Hepatocyte (in vitro differentiated cells): ENCODE data around the gene MORN2. TPM values are rescaled to one million over a fixed set of nuclear protein-coding genes. Genes with fewer than 3 reads are reported as not detected.

Experiments
- DNase-seq: peaks from one replicate; pipeline ENCODE4 v3.0.0-alpha.2; 2016; ENCODE audit warnings: low spot score
- H2AFZ ChIP-seq: fragments of 200-600 bp; sonication (generic); 2 replicates; pipeline ENCODE4 v1.6.0; 2016; ENCODE audit warnings: antibody characterized with exemption, mild to moderate bottlenecking
- H3K27ac ChIP-seq: fragments of 200-600 bp; sonication (generic); 2 replicates; pipeline ENCODE4 v1.5.1; 2016; ENCODE audit warnings: mild to moderate bottlenecking
- H3K27me3 ChIP-seq: fragments of 200-600 bp; sonication (generic); 2 replicates; pipeline ENCODE4 v1.6.1; 2016
- H3K36me3 ChIP-seq: fragments of 200-600 bp; sonication (generic); replicated peaks from 2 replicates; pipeline ENCODE4 v1.5.1; 2016; ENCODE audit warnings: low read depth; ENCODE audit not compliant: insufficient read depth
- H3K4me1 ChIP-seq: fragments of 200-600 bp; sonication (generic); 2 replicates; pipeline ENCODE4 v1.5.1; 2016; ENCODE audit warnings: mild to moderate bottlenecking, moderate library complexity; ENCODE audit not compliant: insufficient read depth
- H3K4me2 ChIP-seq: fragments of 200-600 bp; sonication (generic); 2 replicates; pipeline ENCODE4 v1.6.0; 2016
- H3K4me3 ChIP-seq: fragments of 200-600 bp; sonication (generic); 2 replicates; pipeline ENCODE4 v1.5.1; 2016; ENCODE audit warnings: mild to moderate bottlenecking
- H3K79me2 ChIP-seq: fragments of 200-600 bp; sonication (generic); 2 replicates; pipeline ENCODE4 v1.6.0; 2017; ENCODE audit warnings: mild to moderate bottlenecking
- H3K9me2 ChIP-seq: fragments of 200-600 bp; sonication (generic); replicated peaks from 2 replicates; pipeline ENCODE4 v1.6.0; 2017; ENCODE audit warnings: mild to moderate bottlenecking; ENCODE audit not compliant: insufficient read depth
- H3K9me3 ChIP-seq: fragments of 200-600 bp; sonication (generic); 2 replicates; pipeline ENCODE4 v1.5.1; 2016; ENCODE audit warnings: low read depth, mild to moderate bottlenecking
- H4K20me1 ChIP-seq: fragments of 200-600 bp; sonication (generic); 2 replicates; pipeline ENCODE4 v1.6.0; 2016; ENCODE audit warnings: mild to moderate bottlenecking; ENCODE audit not compliant: insufficient read depth, poor library complexity, severe bottlenecking
- EZH2 ChIP-seq: fragments of 200-600 bp; sonication (generic); IDR thresholded peaks from 2 replicates; pipeline ENCODE4 v1.6.1; 2016; ENCODE audit warnings: antibody characterized with exemption, mild to moderate bottlenecking, borderline replicate concordance
- EZH2phosphoT487 ChIP-seq: fragments of 200-600 bp; sonication (generic); IDR thresholded peaks from one replicate; pipeline ENCODE4 v1.6.1; 2018; ENCODE audit warnings: antibody characterized with exemption, mild to moderate bottlenecking, low read depth, moderate library complexity; ENCODE audit not compliant: unreplicated experiment, severe bottlenecking
- WGBS: methylation state at CpG from one replicate; pipeline ENCODE4 v1.1.6; 2016; ENCODE audit warnings: low lambda C conversion rate; ENCODE audit errors: missing lambda C conversion rate; 5-methylcytosine and 5-hydroxymethylcytosine counted together
- polyA plus RNA-seq: library from polyadenylated mRNA; unstranded; fragments of >200 nt; fragmentation: Nextera tagmentation; extraction: Ambion mirVana; gene quantifications from 2 replicates; pipeline ENCODE4 v1.2.1, GENCODE V29; 2016
- small RNA-seq: library from RNA; depleted of rRNA; stranded (forward); fragments of <200 nt; gene quantifications from one replicate; pipeline ENCODE3, GENCODE V24; 2014
- total RNA-seq: library from RNA; depleted of rRNA; stranded (reverse); fragments of >200 nt; gene quantifications from 2 replicates; pipeline ENCODE4 v1.2.3, GENCODE V29; 2014
- TF ChIP-seq, protein P1 (sequence below): fragments of 200-600 bp; sonication (generic); IDR thresholded peaks from 2 replicates; pipeline ENCODE4 v1.5.1; 2016; ENCODE audit warnings: antibody characterized with exemption, mild to moderate bottlenecking; ENCODE audit not compliant: poor library complexity

The MORN2 gene
- total and polyA plus RNA-seq, 2 experiments from 2014 or later, result 19.3 to 26.4 TPM

DNA sequence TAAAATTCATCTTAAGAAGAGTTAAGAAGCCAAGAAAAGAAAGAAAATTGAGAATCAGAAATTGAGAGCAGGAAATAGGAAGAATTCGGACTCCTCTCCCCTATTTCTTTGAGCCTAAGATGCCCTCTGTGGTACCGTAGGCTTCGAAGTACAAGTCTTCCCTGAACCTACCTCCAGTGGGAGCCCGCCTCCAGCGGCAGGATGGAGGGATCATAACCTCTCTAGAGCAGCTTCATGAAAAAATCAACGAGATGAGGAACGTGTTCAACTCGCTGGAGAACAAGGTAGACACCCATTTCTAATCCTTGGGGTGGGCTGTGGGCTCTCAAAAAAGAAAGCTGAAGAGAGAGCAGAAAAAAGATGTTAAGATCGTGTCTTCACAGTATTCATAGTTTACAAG lies 50.2 kb downstream of the MORN2 start:
- DNase-seq, result no peak
- no peak overlapping the region for H2AFZ ChIP-seq
- no peaks in the 10 kb centered on the region for H3K36me3 ChIP-seq
- WGBS, result 64% methylated on average over 9 of the region's 9 CpGs
- TF ChIP-seq, protein P1, sequence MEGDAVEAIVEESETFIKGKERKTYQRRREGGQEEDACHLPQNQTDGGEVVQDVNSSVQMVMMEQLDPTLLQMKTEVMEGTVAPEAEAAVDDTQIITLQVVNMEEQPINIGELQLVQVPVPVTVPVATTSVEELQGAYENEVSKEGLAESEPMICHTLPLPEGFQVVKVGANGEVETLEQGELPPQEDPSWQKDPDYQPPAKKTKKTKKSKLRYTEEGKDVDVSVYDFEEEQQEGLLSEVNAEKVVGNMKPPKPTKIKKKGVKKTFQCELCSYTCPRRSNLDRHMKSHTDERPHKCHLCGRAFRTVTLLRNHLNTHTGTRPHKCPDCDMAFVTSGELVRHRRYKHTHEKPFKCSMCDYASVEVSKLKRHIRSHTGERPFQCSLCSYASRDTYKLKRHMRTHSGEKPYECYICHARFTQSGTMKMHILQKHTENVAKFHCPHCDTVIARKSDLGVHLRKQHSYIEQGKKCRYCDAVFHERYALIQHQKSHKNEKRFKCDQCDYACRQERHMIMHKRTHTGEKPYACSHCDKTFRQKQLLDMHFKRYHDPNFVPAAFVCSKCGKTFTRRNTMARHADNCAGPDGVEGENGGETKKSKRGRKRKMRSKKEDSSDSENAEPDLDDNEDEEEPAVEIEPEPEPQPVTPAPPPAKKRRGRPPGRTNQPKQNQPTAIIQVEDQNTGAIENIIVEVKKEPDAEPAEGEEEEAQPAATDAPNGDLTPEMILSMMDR, result no peak
- TF ChIP-seq EZH2 (no peak), EZH2phosphoT487 (no peak)
- no peak overlapping the region for H3K4me2 ChIP-seq
- no peaks in the 10 kb centered on the region for H3K27me3 ChIP-seq
- no peaks in the 10 kb centered on the region for H3K9me2 ChIP-seq
- no peaks in the 10 kb centered on the region for H3K4me1 ChIP-seq
- no peak overlapping the region for H3K27ac ChIP-seq
- H4K20me1 ChIP-seq, result no peaks in the 10 kb centered on the region
- no peak overlapping the region for H3K4me3 ChIP-seq
- H3K9me3 ChIP-seq, result no peaks in the 10 kb centered on the region
- H3K79me2 ChIP-seq, result no peaks in the 10 kb centered on the region

DNA sequence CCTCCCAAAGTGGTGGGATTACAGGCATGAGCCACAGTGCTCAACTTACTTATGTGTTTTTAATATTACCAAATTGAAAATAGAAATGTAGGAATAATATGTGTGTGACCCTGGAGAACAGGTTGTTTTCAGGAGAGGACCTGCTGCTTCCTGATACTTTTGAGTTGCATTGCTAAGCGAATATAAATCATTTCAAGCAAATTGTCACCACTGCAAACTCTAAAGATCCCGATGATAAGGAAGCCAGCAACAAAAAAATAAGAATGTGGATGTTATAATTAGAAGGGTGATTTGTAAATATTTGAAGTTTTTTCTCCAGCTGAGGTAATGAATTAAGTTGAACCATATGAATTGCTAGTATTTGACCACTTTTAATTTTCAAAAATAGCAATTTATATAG lies 54.8 kb downstream of the MORN2 start:
- H3K4me1 ChIP-seq, result peaks cover 5% of the 10 kb centered on the region
- H3K27ac ChIP-seq, result no peak overlapping the region
- 90% methylated on average over 2 of the region's 2 CpGs for WGBS
- H3K9me2 ChIP-seq, result no peaks in the 10 kb centered on the region
- no peak for DNase-seq
- no peak overlapping the region for H2AFZ ChIP-seq
- TF ChIP-seq, protein P1, result no peak
- TF ChIP-seq EZH2, result no peak
- TF ChIP-seq EZH2phosphoT487, result no peak
- no peaks in the 10 kb centered on the region for H3K27me3 ChIP-seq
- no peak overlapping the region for H3K4me2 ChIP-seq
- H3K36me3 ChIP-seq, result no peaks in the 10 kb centered on the region
- H3K9me3 ChIP-seq, result no peaks in the 10 kb centered on the region
- H4K20me1 ChIP-seq, result no peaks in the 10 kb centered on the region
- no peaks in the 10 kb centered on the region for H3K79me2 ChIP-seq
- H3K4me3 ChIP-seq, result no peak overlapping the region

Small RNA genes lying within 50 kb of the gene (small RNA-seq; reads per million reads assigned to genes)
- gene RNU6-851P, result not detected

Other genes with a start within 250 kb of the MORN2 start
- gene GALM, start 209.9 kb upstream of the MORN2 start, total RNA-seq, result 49.2 and 59.4 TPM in 2 replicates
- gene GALM, start 209.9 kb upstream of the MORN2 start, polyA plus RNA-seq, result 48.3 and 52.6 TPM in 2 replicates
- 113 and 120 TPM in 2 replicates for gene SRSF7, start 124.6 kb upstream of the MORN2 start, total RNA-seq
- gene SRSF7, start 124.6 kb upstream of the MORN2 start, polyA plus RNA-seq, result 147 and 172 TPM in 2 replicates
- gene GEMIN6, start 97.8 kb upstream of the MORN2 start, total RNA-seq, result 12.6 and 15.7 TPM in 2 replicates
- 13.4 and 16.2 TPM in 2 replicates for gene GEMIN6, start 97.8 kb upstream of the MORN2 start, polyA plus RNA-seq
- gene DHX57, start within 50 bp of the MORN2 start, total RNA-seq, result 16.1 and 19.4 TPM in 2 replicates
- gene DHX57, start within 50 bp of the MORN2 start, polyA plus RNA-seq, result 7.0 and 7.8 TPM in 2 replicates
- 0.12 and 0.27 TPM in 2 replicates for gene ARHGEF33, start 13.9 kb downstream of the MORN2 start, total RNA-seq
- gene ARHGEF33, start 13.9 kb downstream of the MORN2 start, polyA plus RNA-seq, result 0.31 and 0.62 TPM in 2 replicates
- gene SOS1, start 245.1 kb downstream of the MORN2 start, total RNA-seq, result 34.6 and 48.4 TPM in 2 replicates
- 11.9 and 14.4 TPM in 2 replicates for gene SOS1, start 245.1 kb downstream of the MORN2 start, polyA plus RNA-seq